Dermis lymphatic vessel endothelial cell (primary cell): ENCODE data around the gene POLK. TPM values are rescaled to one million over a fixed set of nuclear protein-coding genes. Genes with fewer than 3 reads are reported as not detected.

Experiments used
- total RNA-seq: library from RNA; depleted of rRNA; stranded (reverse); fragments of >200 nt; gene quantifications from 2 replicates; pipeline ENCODE4 v1.2.1, GENCODE V29; 2014

POLK gene
- total RNA-seq: 36.0 and 40.4 TPM in 2 replicates

DNA sequence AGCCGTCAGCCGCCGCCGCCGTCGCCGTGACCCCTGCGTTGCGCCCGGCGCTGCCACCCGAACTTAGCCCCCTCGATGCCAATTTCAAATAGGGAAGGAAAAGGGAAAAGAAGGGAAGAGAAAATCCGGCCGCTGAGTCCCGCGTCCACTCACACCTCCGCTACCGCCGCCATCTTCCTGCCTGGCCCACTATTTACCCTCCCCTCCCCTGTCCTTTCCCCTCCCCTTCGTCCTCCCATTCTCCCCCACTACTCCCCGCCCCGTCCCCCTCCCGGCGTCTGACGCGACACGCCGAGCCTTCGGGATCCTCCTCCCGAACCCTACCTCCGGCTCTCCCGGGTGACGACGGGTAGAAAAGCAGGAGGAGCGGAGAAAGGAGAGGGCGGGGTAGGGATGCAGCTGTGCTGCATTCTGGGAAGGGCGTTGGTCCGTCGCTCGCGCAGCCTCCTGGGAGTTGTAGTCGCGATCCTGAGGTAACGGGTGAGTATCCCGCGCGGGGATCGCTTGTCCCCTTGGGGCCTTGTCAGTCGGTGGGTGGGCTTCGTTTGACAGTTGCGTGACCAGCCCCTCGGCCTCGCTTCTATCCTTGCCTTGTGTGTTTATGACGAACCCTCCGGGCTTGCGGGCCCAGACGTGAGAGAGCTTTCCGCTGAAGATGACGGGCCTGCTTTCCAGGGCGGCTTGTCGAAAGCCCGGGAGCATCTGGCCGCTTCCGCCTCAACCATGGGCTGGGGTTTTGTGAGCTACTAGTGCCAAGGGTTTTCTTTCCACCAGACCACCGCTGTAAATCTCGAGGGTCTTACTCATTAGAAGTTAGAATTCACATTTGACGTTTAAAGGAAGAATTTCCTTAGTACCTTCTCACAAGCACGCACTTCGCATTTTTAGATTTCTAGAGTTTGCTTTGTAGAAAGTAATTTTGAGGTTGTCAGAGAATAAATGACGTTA lies at the start of gene POLK, which contains the start of gene CERT1:
POLK (plus strand) TSS at position 457 of the 948 bp plus-strand sequence.
CERT1 (minus strand) TSS at position 195 of the 948 bp plus-strand sequence. CDS start 422 bp downstream, outside the sequence.

GRCh38 chr5:75611311-75612225 lies 99.9 kb downstream of the POLK start, which contains the start of gene ANKDD1B:
ANKDD1B (plus strand) TSS chr5:75611453; CDS start chr5:75611635, 182 bp downstream.

Other genes with a start within 250 kb of the POLK start
- gene HMGCR, start 174.7 kb upstream of the POLK start, total RNA-seq: 55.3 and 55.6 TPM in 2 replicates
- gene CERT1, start 262 bp upstream of the POLK start, total RNA-seq: 41.3 and 48.1 TPM in 2 replicates
- 0.54 and 0.86 TPM in 2 replicates for gene ANKDD1B, start 99.6 kb downstream of the POLK start, total RNA-seq
- 9.8 and 10.1 TPM in 2 replicates for gene POC5, start 205.5 kb downstream of the POLK start, total RNA-seq